GM12878 (cell line): ENCODE results near the gene BFSP1. TPM values are rescaled to one million over a fixed set of nuclear protein-coding genes. Genes with fewer than 3 reads are reported as not detected.

Experiments used
- ATAC-seq: fragments of 200-7000 bp; cut with Tn5 transposase; 3 replicates; pipeline ENCODE4 v1.9.1; 2020; ENCODE audit warnings: mild to moderate bottlenecking, moderate library complexity
- BruUV-seq: library from RNA; stranded (reverse); fragments of 400-500 nt; replicated peaks from 2 replicates; lab custom pipeline; 2021; lab: Mats Ljungman, UMichigan
- CTCF ChIA-PET: fragments of 300-600 bp; sonication (Branson Sonifier 250); formaldehyde crosslinking; extraction: SDS; loops from one replicate; lab custom pipeline; 2021; ENCODE audit warnings: inconsistent platforms; lab: Yijun Ruan, JAX
- POLR2A ChIA-PET: fragments of 350-600 bp; formaldehyde crosslinking; extraction: SDS; loops from one replicate; lab custom pipeline; 2021; ENCODE audit warnings: inconsistent platforms; lab: Charles Lee
- RAD21 ChIA-PET: fragments of 300-600 bp; sonication (Branson Sonifier 250); formaldehyde crosslinking; loops from one replicate; lab custom pipeline; 2023; ENCODE audit warnings: antibody characterized with exemption; ENCODE audit not compliant: unreplicated experiment; lab: Charles Lee
- SMC1A ChIA-PET: fragments of 300-600 bp; sonication (Branson Sonifier 250); formaldehyde crosslinking; loops from one replicate; lab custom pipeline; 2023; ENCODE audit not compliant: unreplicated experiment, uncharacterized antibody; lab: Charles Lee
- DNase-seq: peaks from one replicate; pipeline ENCODE4 v3.0.0-alpha.2; 2011; ENCODE audit warnings: low read depth, low spot score
- FAIRE-seq: peaks from 3 replicates; lab custom pipeline; 2011; peaks lifted over from hg19 to GRCh38; lab: Jason Lieb, UNC
- H2AFZ ChIP-seq: 2 replicates; pipeline ENCODE4 v1.6.0; 2011; ENCODE audit warnings: low read depth, low read length, control low read depth; ENCODE audit not compliant: control insufficient read depth
- H3K27ac ChIP-seq: 2 replicates; pipeline ENCODE4 v1.5.1; 2011; ENCODE audit warnings: control low read depth; ENCODE audit not compliant: control insufficient read depth, insufficient read depth
- H3K27me3 ChIP-seq, 2 experiments: replicated peaks in 1 of 2; 2 replicates each; pipeline versions ENCODE4 v1.6.0 to v1.6.1; 2011; ENCODE audit warnings: low read length in 1 of 2; ENCODE audit not compliant: control insufficient read depth in 2 of 2, insufficient read depth in 2 of 2
- H3K36me3 ChIP-seq, 2 experiments: 2 replicates each; pipeline ENCODE4 v1.5.1; 2011; ENCODE audit warnings: low read length in 1 of 2; ENCODE audit not compliant: control insufficient read depth in 2 of 2, insufficient read depth in 2 of 2
- H3K4me1 ChIP-seq: 2 replicates; pipeline ENCODE4 v1.6.1; 2011; ENCODE audit warnings: mild to moderate bottlenecking, low read length, moderate library complexity, mixed read lengths; ENCODE audit not compliant: control insufficient read depth, insufficient read depth
- H3K4me2 ChIP-seq: 2 replicates; pipeline ENCODE4 v1.6.0; 2011; ENCODE audit warnings: control low read depth; ENCODE audit not compliant: control insufficient read depth, insufficient read depth
- H3K4me3 ChIP-seq: fragments of 200-600 bp; sonication (generic); 2 replicates; pipeline ENCODE4 v1.5.1; 2016
- H3K79me2 ChIP-seq: 2 replicates; pipeline ENCODE4 v1.6.0; 2011; ENCODE audit warnings: low read length; ENCODE audit not compliant: control insufficient read depth, insufficient read depth
- H3K9ac ChIP-seq: 2 replicates; pipeline ENCODE4 v1.8.0; 2011; ENCODE audit warnings: low read length, control low read depth, mixed read lengths; ENCODE audit not compliant: control insufficient read depth, insufficient read depth
- H3K9me3 ChIP-seq: replicated peaks from 3 replicates; pipeline ENCODE4 v1.5.1; 2011; ENCODE audit warnings: mild to moderate bottlenecking, low read length; ENCODE audit not compliant: control insufficient read depth, insufficient read depth
- H4K20me1 ChIP-seq: 2 replicates; pipeline ENCODE4 v1.6.0; 2011; ENCODE audit not compliant: control insufficient read depth, insufficient read depth
- CHD2 ChIP-seq: IDR thresholded peaks from 2 replicates; pipeline ENCODE4 v1.6.1; 2011; ENCODE audit warnings: low read depth, low read length, improper control_type of control experiment, borderline replicate concordance
- EZH2 ChIP-seq: IDR thresholded peaks from 2 replicates; pipeline ENCODE4 v1.6.1; 2012; ENCODE audit warnings: low read depth, mild to moderate bottlenecking, control low read depth, inconsistent platforms, low read length, borderline replicate concordance; ENCODE audit not compliant: control insufficient read depth
- MLLT1 ChIP-seq: fragments of 450-650 bp; IDR thresholded peaks from 2 replicates; pipeline ENCODE4 v1.6.1; 2016; ENCODE audit warnings: mild to moderate bottlenecking
- NR2C1 ChIP-seq: fragments of 450-650 bp; IDR thresholded peaks from 2 replicates; pipeline ENCODE4 v1.6.1; 2017; ENCODE audit warnings: antibody characterized with exemption, mild to moderate bottlenecking, moderate library complexity
- RBBP5 ChIP-seq: fragments of 200-600 bp; sonication (generic); conservative IDR thresholded peaks from 2 replicates; pipeline ENCODE4 v1.6.1; 2016
- RELA ChIP-seq: fragments of 450-650 bp; IDR thresholded peaks from 2 replicates; pipeline ENCODE4 v1.8.0; 2014; ENCODE audit warnings: borderline replicate concordance; ENCODE audit not compliant: partially characterized antibody
- SMARCA5 ChIP-seq: fragments of 450-650 bp; IDR thresholded peaks from 2 replicates; pipeline ENCODE4 v1.6.1; 2017; ENCODE audit warnings: mild to moderate bottlenecking
- SP1 ChIP-seq: IDR thresholded peaks from one replicate; pipeline ENCODE4 v1.6.1; 2011; ENCODE audit warnings: low read depth, low read length
- STAT3 ChIP-seq: IDR thresholded peaks from 2 replicates; pipeline ENCODE4 v1.6.1; 2011; ENCODE audit warnings: low read depth, low read length, improper control_type of control experiment
- TAF1 ChIP-seq: IDR thresholded peaks from 2 replicates; pipeline ENCODE4 v1.6.1; 2011; ENCODE audit warnings: mild to moderate bottlenecking, low read depth, low read length, borderline replicate concordance
- TCF7 ChIP-seq: IDR thresholded peaks from 2 replicates; pipeline ENCODE4 v1.6.1; 2014; ENCODE audit warnings: antibody characterized with exemption, borderline replicate concordance
- YY1 ChIP-seq: IDR thresholded peaks from 2 replicates; pipeline ENCODE4 v1.6.1; 2011; ENCODE audit warnings: low read depth, mild to moderate bottlenecking, low read length
- WGBS: methylation state at CpG from one replicate; pipeline ENCODE4 v1.1.6; 2016; ENCODE audit warnings: low lambda C conversion rate; ENCODE audit not compliant: insufficient replicate concordance, insufficient coverage; ENCODE audit errors: missing lambda C conversion rate; 5-methylcytosine and 5-hydroxymethylcytosine counted together
- in situ Hi-C: fragments of 300-500 bp; cut with MboI; formaldehyde crosslinking; loops from 9 replicates; pipeline ENCODE4 v1.14.3; 2018; ENCODE audit warnings: mixed read lengths
- intact Hi-C: fragments of 100-400 bp; cut with micrococcal nuclease; formaldehyde crosslinking; loops from one replicate; pipeline ENCODE4 v1.14.2; 2022; ENCODE audit not compliant: unreplicated experiment
- polyA plus RNA-seq, 11 experiments: library from polyadenylated mRNA; depleted of rRNA in 4 of 11; unstranded in 6 of 11; stranded (reverse) in 5 of 11; fragments of >200 nt; fragmentation: Nextera tagmentation in 4 of 11; fragmentation: Illumina TruSeq in 1 of 11; extraction: Ambion mirVana in 4 of 11; extraction: Trizol in 1 of 11; gene quantifications; 1 replicate in 1 of 11; 2 replicates in 10 of 11; pipeline versions ENCODE4 v1.2.1 to v1.2.3, GENCODE V29; 2011 to 2016; ENCODE audit warnings: inconsistent platforms in 2 of 11, missing spikeins in 2 of 11, low read depth in 1 of 11
- total RNA-seq, 4 experiments: library from RNA; depleted of rRNA in 3 of 4; stranded (reverse); fragments of >200 nt in 3 of 4; fragmentation: Illumina TruSeq in 1 of 4; extraction: Trizol in 1 of 4; gene quantifications; 2 replicates each; pipeline versions ENCODE4 v1.2.1 to v1.2.3, GENCODE V29; 2013 to 2021
- TF ChIP-seq, protein P1 (sequence below): fragments of 450-650 bp; IDR thresholded peaks from 2 replicates; pipeline ENCODE4 v1.6.1; 2017; ENCODE audit warnings: low read depth, mild to moderate bottlenecking, moderate library complexity

Gene BFSP1
- total and polyA plus RNA-seq, 10 of the 15 experiments (the other 5 are each of a cell fraction or from before 2014, with no cell fraction given) = 0.06 to 0.22 (median 0.11) TPM; not detected in 3

- no peaks in the 10 kb centered on the region for H3K36me3 ChIP-seq
- FAIRE-seq (no peak), DNase-seq (no peak), ATAC-seq (no peak)
- in situ Hi-C loops (no loop called here), intact Hi-C loops (no loop called here)
- no peak overlapping the region for H3K9ac ChIP-seq
- no peaks in the 10 kb centered on the region for H3K79me2 ChIP-seq
- SMC1A ChIA-PET = interaction anchor here (0.6 kb wide), 1 partner anchor 1633 kb away, joined by 3 read pairs; no protein-coding TSS in a partner anchor
- H3K9me3 ChIP-seq = no peaks in the 10 kb centered on the region
- TF ChIP-seq TCF7 (no peak), STAT3 (no peak), SMARCA5 (no peak), SP1 (no peak), RELA (no peak), CHD2 (no peak), NR2C1 (no peak), MLLT1 (no peak), RBBP5 (no peak), YY1 (no peak), TAF1 (no peak), EZH2 (no peak)
- TF ChIP-seq, protein P1, sequence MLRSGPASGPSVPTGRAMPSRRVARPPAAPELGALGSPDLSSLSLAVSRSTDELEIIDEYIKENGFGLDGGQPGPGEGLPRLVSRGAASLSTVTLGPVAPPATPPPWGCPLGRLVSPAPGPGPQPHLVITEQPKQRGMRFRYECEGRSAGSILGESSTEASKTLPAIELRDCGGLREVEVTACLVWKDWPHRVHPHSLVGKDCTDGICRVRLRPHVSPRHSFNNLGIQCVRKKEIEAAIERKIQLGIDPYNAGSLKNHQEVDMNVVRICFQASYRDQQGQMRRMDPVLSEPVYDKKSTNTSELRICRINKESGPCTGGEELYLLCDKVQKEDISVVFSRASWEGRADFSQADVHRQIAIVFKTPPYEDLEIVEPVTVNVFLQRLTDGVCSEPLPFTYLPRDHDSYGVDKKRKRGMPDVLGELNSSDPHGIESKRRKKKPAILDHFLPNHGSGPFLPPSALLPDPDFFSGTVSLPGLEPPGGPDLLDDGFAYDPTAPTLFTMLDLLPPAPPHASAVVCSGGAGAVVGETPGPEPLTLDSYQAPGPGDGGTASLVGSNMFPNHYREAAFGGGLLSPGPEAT = no peak
- no peak overlapping the region for H3K27ac ChIP-seq
- no peak overlapping the region for H2AFZ ChIP-seq
- POLR2A ChIA-PET = interaction anchor here (0.6 kb wide), 1 partner anchor 487 kb away, joined by 3 read pairs; no protein-coding TSS in a partner anchor
- WGBS = 28% methylated on average over 7 of the region's 7 CpGs
- H3K4me1 ChIP-seq = no peaks in the 10 kb centered on the region
- no peak overlapping the region for H3K4me2 ChIP-seq
- BruUV-seq = no TSS peak
- no peaks in the 10 kb centered on the region; a peak in 2 of 4 replicates for H3K27me3 ChIP-seq
- RAD21 ChIA-PET = no interaction called here
- CTCF ChIA-PET = interaction anchor here (1.3 kb wide), 1 partner anchor 9 kb away, joined by 3 read pairs; no protein-coding TSS in a partner anchor
- H4K20me1 ChIP-seq = no peaks in the 10 kb centered on the region
- H3K4me3 ChIP-seq = no peak overlapping the region
Observed at GRCh38 chr20:17469246-17470030, 61.7 kb downstream of the BFSP1 start.
